ENCODE data around the gene PDIA2.

The PDIA2 gene

DNA sequence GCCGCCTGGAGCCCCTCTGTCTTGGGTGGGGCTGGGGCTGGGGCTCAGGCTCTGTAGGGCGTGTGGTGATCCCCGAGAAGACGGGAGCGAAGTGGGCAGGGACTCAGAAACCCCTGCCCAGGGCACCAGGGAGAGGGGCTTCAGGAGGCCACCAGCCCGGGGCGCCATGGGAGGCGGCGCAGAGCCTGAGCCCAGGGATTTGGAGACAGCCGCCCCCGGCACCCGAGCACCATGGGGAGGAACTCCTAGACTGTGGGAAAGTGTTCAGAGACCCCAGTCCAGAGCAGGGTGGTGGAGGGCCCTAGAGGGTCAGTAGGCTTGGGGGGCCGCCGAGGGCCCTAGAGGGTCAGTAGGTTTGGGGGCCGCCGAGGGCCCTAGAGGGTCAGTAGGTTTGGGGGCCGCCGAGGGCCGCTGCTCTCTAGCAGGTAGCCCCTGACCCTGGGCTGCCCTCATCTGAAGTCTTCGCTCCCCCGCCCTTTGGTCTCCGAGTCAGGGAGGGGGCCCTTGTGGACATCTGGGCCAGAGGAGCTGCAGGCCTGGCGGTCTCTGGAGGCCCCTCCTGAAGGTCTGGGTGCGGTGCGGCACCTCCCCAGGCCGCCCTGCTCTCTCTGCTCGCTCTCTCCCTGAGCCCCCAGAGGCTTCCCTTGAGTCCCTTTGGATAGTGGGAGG lies 1.8 kb upstream of the PDIA2 start:
- DNase-seq, result no peak

- no peak for DNase-seq
Observed at GRCh38 chr16:281660-282255, 1.2 kb upstream of the PDIA2 start.

GRCh38 chr16:282491-282890 lies 473 bp upstream of the PDIA2 start:
- no peak for DNase-seq

DNA sequence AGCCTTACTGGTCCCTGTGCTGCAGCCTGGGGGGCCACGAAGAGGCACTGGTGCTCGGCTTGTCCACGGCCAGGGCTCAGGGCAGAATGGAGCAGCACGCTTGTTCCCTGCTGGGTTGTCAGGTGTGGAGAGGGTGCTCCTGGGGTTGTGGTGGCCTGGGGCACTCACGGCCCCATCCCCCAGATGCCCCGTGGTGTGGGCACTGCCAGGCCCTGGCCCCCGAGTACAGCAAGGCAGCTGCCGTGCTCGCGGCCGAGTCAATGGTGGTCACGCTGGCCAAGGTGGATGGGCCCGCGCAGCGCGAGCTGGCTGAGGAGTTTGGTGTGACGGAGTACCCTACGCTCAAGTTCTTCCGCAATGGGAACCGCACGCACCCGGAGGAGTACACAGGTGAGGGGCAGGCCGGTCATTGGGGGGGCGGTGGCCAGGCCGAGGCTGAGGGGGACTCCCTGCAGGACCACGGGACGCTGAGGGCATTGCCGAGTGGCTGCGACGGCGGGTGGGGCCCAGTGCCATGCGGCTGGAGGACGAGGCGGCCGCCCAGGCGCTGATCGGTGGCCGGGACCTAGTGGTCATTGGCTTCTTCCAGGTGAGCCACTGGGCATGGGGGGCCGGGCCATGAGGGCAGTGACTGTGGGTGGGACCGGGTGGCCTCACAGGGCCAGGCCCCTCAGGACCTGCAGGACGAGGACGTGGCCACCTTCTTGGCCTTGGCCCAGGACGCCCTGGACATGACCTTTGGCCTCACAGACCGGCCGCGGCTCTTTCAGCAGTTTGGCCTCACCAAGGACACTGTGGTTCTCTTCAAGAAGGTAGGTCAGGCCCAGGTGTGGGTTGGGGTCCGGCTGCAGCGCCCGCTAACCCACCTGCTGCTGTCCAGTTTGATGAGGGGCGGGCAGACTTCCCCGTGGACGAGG lies 1.5 kb downstream of the PDIA2 start:
- no peak for DNase-seq

- no peak for DNase-seq
Observed at GRCh38 chr16:285146-286055, 2.4 kb downstream of the PDIA2 start.

DNA sequence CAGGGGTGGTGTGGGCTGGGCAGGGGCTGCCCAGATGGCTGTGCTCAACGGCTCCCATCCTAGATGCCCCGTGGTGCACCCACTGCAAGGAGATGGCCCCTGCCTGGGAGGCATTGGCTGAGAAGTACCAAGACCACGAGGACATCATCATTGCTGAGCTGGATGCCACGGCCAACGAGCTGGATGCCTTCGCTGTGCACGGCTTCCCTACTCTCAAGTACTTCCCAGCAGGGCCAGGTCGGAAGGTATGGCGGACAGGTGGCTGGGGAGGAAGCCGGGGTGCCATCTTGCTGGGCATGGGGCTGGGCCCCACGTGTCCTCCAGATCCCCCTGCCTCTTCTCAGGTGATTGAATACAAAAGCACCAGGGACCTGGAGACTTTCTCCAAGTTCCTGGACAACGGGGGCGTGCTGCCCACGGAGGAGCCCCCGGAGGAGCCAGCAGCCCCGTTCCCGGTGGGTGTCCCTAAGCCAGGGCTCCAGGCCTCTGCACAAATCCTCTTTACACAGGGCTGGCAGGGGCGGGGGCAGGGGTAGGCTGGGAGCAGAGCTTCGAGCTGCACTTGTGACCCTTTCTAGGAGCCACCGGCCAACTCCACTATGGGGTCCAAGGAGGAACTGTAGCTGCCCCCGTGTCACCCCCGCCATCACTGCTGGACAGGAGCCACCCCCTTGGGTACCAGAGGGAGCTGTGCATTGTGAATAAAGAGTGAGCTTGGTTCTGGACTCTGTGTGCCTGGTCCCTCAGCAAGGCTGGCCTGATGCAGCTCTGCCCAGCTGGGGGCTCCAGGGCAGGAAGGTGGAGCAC lies 3.7 kb downstream of the PDIA2 start:
- DNase-seq, result no peak

DNA sequence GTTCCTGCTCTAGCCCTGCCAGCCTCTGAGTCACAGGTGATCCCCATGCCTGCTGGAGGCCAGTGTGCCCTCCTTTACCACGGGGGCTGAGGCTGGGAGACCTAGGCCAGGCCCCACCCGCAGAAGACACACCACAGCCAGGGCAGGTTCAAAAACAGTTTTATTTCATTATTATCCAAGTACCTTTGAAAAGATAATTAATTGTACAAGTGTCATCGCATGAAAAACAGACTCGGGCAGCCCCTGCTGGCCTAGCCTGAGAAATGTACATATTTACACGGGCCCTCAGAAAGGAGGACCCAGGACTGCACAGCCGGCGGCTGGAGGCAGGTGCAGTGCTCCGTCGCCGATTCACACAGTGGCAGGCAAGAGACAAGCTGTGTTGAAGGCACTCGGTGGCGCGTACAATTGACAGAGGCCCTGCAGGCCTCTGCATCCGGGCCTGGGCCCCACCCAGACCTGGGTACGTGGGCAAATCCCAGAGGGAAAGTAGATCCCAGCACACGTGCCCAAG lies 4.4 kb downstream of the PDIA2 start:
- no peak for DNase-seq

- no peak for DNase-seq
Observed at GRCh38 chr16:287981-288920, 5.3 kb downstream of the PDIA2 start.

DNA sequence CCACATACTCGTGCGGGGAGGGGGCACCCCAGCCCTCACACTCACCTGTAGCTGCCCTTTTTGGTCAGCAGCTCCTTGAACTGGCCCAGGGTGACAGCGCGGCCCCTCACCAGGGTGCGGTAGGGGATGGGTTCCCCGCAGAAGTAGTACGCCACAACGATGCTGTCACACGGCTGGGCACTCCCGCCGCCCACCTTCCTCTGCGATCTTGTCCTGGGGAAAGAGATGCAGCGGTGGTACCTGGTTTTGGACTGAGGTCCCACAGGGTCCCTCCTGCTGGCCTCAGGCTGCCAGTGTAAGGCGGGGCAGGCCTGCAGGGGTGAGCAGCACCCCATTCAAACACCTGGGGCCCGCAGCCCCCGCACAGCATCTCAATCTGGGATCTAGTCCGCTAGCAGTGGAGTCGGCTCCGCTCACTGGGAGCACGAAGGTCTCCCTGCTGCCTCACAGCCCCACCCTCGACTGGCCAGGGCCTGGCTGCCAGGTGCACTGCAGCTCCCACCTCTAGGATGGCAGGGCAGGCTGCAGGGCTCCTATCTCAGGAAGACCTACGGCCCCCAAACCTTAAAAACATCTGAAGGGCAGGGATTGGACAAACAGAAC lies 6.5 kb downstream of the PDIA2 start:
- no peak for DNase-seq

GRCh38 chr16:290015-290680 lies 7.2 kb downstream of the PDIA2 start:
- no peak for DNase-seq

DNA sequence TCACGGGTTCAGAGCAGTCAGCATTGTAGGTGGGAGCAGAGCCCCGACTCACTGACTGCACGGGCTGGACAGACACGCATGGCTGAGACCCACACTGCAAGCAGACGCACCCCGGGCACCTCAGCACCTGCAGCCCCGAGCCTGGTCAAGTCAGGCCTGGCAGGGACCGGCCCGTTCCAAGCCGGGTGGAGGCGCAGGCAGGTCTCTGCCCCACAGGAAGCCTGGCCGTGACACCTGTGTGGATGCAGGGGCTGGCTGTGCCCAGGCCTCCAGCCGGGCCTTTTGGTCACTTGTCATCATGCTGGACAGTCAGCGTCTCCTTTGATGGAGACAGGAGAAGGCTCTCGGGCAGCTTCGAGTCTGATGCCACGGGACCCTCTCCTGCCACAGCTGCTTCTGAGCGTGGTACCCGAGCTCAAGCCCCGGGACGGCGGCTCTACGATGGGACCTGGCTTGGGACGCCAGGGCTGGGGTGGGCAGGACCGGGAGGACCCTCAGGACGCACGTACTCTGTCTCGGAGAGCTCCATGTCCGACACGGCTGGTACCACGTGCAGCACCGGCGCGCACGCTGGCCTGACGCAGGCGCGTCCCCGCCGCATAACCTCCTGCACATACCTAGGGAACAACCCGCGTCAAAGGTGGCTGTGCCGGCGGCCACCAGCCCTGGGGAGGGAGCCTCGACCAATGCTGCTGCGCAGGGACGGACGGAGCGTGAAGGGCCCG lies 7.9 kb downstream of the PDIA2 start:
- DNase-seq, result no peak

- no peak for DNase-seq
Observed at GRCh38 chr16:291539-291938, 8.6 kb downstream of the PDIA2 start.

GRCh38 chr16:293043-293775 lies 10.2 kb downstream of the PDIA2 start:
- DNase-seq, result no peak

GRCh38 chr16:296276-296675 lies 13.3 kb downstream of the PDIA2 start:
- DNase-seq, result no peak

DNA sequence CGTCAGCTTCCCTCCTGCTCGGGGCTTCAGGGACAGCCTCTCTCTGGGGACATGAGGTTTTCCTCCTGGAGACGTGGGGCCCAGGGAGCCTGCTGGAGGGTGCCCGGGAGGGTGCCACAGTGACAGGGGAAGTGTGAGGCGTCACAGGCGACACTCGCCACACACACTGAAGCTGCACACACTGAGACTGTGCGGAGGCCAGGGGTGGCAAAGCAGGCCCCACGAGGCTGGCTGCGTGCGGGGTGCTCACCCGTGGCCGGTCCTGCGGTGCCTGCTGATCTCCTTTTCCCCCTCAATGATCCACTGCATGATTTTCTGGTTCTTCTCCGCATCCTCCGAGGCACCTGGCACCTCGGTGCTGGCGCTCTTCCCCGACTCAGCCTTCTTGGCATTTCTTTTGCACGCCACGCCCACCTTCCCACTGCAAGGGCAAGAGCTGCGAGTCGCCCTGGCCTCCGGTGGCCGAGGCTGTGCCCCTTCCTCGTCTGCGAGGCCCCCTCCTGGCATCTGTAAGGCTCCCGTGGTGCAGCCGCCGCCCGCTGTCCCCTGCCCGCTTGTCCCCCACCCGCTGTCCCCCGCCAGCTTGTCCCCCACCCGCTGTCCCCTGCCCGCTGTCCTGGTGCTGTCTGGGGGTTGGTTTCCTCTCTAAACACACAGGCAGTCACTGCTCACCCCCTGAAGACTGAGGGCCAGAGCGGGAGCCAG lies 14.0 kb downstream of the PDIA2 start:
- DNase-seq, result no peak

GRCh38 chr16:297832-298231 lies 14.9 kb downstream of the PDIA2 start:
- DNase-seq, result no peak

GRCh38 chr16:301235-301634 lies 18.3 kb downstream of the PDIA2 start:
- no peak for DNase-seq

Data from suppressor macrophage (primary cell).